Measurements from ENCODE around the gene PATL2.
"Not testable (repeated sequence)": the region's sequence is repeated elsewhere in the genome, so short reads cannot be mapped to it uniquely, and the experiment has no call there.

The PATL2 gene

GRCh38 chr15:44646460-44646859, 64.7 kb downstream of the PATL2 start:
- no peak for DNase-seq

- no peak for DNase-seq
Measured at GRCh38 chr15:44641651-44642050, 69.5 kb downstream of the PATL2 start.

- DNase-seq = no peak
Measured at GRCh38 chr15:44636976-44637375, 74.1 kb downstream of the PATL2 start.

GRCh38 chr15:44633603-44634002, 77.5 kb downstream of the PATL2 start:
- DNase-seq = no peak

GRCh38 chr15:44625286-44625685, 85.8 kb downstream of the PATL2 start:
- DNase-seq = not testable (repeated sequence)

- no peak for DNase-seq
Measured at GRCh38 chr15:44623178-44623577, 87.9 kb downstream of the PATL2 start.

- no peak for DNase-seq
Measured at GRCh38 chr15:44620081-44620480, 91.0 kb downstream of the PATL2 start.

- DNase-seq = no peak
Measured at GRCh38 chr15:44616974-44617373, 94.1 kb downstream of the PATL2 start.
